ENCODE measurements around the gene LYST. TPM values are rescaled to one million over a fixed set of nuclear protein-coding genes. Genes with fewer than 3 reads are reported as not detected.

The LYST gene
- total and polyA plus RNA-seq, 2 of the 8 experiments (the other 6 are each of a cell fraction or from before 2014, with no cell fraction given): 0.29 to 0.58 TPM

- TF ChIP-seq POLR2A (IDR thresholded peaks at IDR 0.05; ENCODE audit: control extremely low read depth in 1 of 2, low read depth in 2 of 2, low read length in 2 of 2): no peak
- TF ChIP-seq ZNF274 (IDR thresholded peaks at IDR 0.05; ENCODE audit: borderline replicate concordance, extremely low read depth, low read length): no peak
- no peak for TF ChIP-seq SAP30 (IDR thresholded peaks at IDR 0.05; ENCODE audit: insufficient read depth, insufficient replicate concordance, low read length)
- no peak for TF ChIP-seq ASH2L (IDR thresholded peaks at IDR 0.05; ENCODE audit: low read length)
These were observed 12.4 kb downstream of the LYST start (continued) for GRCh38 chr1:235854347-235854746.

Measured in H1 (cell line).